ENCODE data around the gene CTNS.

DNA sequence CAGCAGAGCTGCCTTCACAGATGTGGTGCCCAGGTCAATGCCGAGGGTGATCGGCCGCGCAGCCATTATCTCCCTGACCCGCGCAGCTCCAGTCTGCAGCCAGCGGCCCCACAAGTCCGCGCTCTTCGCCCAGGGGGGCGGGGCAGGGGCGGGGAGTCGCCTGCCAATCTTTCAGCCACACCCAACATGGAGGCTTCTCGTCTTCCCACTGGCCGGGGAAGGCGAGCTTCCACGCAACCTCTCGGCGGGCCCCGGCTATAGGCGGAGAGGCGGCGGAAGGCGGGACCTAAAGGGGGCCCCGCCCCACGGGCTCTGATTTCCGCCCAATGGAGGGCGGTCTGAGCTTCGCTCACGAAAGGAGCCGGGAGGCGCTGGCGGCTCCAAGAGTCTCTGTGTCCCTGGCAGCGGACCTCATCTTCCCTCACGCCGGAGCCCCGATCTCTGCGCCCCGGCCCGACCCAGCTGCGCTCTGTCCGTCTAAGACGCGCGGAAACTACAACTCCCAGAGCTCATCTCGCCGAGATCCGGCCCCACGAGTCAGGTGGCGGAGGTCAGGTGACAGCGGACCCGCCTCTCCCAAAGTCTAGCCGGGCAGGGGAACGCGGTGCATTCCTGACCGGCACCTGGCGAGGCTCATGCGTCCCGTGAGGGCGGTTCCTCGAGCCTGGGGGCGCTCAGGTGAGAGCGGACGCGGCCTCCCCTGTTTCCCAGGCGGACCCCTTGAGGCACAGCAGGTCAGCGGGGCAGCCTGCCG lies at the start of gene CTNS, which contains the start of gene SHPK:
- TF ChIP-seq, protein P1, sequence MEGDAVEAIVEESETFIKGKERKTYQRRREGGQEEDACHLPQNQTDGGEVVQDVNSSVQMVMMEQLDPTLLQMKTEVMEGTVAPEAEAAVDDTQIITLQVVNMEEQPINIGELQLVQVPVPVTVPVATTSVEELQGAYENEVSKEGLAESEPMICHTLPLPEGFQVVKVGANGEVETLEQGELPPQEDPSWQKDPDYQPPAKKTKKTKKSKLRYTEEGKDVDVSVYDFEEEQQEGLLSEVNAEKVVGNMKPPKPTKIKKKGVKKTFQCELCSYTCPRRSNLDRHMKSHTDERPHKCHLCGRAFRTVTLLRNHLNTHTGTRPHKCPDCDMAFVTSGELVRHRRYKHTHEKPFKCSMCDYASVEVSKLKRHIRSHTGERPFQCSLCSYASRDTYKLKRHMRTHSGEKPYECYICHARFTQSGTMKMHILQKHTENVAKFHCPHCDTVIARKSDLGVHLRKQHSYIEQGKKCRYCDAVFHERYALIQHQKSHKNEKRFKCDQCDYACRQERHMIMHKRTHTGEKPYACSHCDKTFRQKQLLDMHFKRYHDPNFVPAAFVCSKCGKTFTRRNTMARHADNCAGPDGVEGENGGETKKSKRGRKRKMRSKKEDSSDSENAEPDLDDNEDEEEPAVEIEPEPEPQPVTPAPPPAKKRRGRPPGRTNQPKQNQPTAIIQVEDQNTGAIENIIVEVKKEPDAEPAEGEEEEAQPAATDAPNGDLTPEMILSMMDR (IDR thresholded peaks at IDR 0.05; ENCODE audit: poor library complexity, severe bottlenecking) = no peak
- TF ChIP-seq EZH2 (IDR thresholded peaks at IDR 0.05; ENCODE audit: borderline replicate concordance, insufficient read depth, low read length, poor library complexity, severe bottlenecking) = no peak
- TF ChIP-seq MXI1 (conservative IDR thresholded peaks at IDR 0.05; ENCODE audit: poor library complexity, severe bottlenecking) = peak; percentile 85
- peak; percentile 18 for TF ChIP-seq EP300 (conservative IDR thresholded peaks at IDR 0.05; ENCODE audit: poor library complexity, severe bottlenecking)
- peak; percentile 75 for TF ChIP-seq POLR2AphosphoS5 (IDR thresholded peaks at IDR 0.05)
- no peak for TF ChIP-seq REST (IDR thresholded peaks at IDR 0.05; ENCODE audit: borderline replicate concordance)
